Right lung (tissue), 5 donors: Measurements from ENCODE around the gene CCDC12. TPM values are rescaled to one million over a fixed set of nuclear protein-coding genes. Genes with fewer than 3 reads are reported as not detected.

Experiments
- DNase-seq, 2 donors: peaks; one replicate each; pipeline ENCODE4 v3.0.0-alpha.2; 2013
- polyA plus RNA-seq, 5 donors: library from polyadenylated mRNA; unstranded; fragments of 120-200 nt; gene quantifications; one replicate each; pipeline versions ENCODE4 v1.2.1 to v1.2.3, GENCODE V29; 2013; ENCODE audit warnings: inconsistent platforms in 1 of 5, low replicate concordance in 1 of 5; ENCODE audit not compliant: insufficient read length in 5 of 5, insufficient read depth in 1 of 5

CCDC12 gene
- polyA plus RNA-seq, 5 donors, result 42.1 to 58.1 (median 50.8) TPM

- no peak for DNase-seq
These were observed 21.7 kb upstream of the CCDC12 start for GRCh38 chr3:46998121-46998851.

DNA sequence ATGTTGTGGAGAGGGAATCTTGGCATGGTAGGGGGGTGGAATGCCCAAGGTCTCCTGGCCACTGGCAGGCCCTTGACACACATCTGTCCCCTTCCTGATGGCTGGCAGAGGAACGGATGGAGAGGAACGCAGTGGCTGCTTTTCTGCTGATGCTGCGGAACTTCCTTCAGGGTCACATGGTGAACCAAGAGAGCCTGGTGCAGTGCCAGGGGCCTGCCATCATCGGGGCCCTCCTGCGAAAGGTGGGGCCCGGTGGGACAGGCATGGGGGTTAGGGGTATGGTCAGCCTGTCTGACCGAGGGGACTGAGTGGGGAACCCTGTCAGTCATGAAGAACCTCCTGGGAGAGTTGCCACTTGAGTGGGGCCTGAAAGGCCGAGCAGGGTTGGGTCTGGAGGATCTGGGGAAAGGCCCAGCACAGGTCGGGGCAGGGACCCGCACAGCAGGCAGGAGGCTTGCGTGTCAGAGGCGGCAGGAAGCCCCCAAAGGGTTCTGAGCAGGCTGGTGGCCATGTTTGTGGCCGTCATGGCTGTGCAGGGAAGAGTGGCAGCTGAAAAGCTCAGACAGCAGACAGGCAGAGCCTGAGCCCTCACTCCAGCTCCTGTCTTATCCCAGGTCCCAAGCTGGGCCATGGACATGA, 21.0 kb upstream of the CCDC12 start:
- no peak for DNase-seq

- DNase-seq, result no peak
These were observed 20.3 kb upstream of the CCDC12 start for GRCh38 chr3:46996689-46997452.

GRCh38 chr3:46995901-46996562, 19.5 kb upstream of the CCDC12 start:
- DNase-seq, result no peak

GRCh38 chr3:46994801-46995731, 18.5 kb upstream of the CCDC12 start:
- no peak for DNase-seq

GRCh38 chr3:46993986-46994385, 17.4 kb upstream of the CCDC12 start:
- no peak for DNase-seq

GRCh38 chr3:46993292-46993691, 16.7 kb upstream of the CCDC12 start:
- DNase-seq, result no peak

DNA sequence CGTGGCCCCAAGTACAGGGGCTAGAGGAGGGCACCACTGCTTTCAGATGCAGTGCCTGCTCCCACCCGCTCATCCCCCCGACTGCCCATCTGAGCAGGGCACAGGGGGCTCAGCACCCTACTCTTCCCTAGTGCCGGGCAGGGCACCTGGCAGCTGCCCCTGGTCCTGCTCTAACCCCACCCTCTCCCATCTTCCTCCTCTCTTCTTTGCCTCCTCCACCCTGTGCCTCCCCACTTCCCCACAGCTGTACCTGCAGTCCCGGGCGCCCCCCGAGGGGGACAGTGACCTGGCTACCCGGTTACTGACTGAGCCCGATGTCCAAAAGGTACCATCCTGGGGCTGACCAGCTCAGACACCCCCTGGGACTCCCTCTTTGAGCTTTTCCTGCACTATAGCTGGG, 15.7 kb upstream of the CCDC12 start:
- DNase-seq, result no peak

DNA sequence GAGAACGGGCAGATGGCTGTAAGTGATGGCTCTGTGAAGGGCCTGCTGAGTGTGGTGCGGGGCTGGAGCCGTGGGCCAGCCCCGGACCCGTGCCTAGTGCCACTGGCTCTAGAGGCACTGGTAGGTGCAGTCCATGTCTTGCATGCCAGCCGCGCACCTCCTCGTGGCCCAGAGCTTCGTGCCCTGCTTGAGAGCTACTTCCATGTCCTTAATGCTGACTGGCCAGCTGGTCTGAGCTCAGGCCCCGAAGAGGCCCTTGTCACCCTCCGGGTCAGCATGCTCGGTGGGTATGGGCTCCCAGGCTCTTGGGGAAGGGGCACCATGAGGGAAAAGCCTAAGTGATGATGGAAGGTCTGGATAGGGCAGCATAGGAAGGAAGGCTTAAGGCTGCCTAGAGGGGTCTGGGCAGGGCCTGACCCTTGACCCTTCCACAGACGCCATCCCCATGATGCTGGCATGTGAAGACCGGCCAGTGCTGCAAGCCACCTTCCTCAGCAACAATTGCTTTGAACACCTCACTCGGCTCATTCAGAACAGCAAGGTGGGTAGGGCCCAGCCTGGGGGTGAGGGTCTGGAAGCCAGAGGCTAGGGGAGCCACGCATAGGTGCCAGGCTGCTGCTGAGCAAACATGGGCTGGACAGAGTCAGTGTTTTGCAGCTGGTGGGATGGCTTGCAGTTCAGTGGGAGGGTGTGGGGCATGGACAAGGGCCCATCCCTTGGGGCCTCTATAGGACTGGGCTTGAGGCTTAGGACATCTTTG, 15.0 kb upstream of the CCDC12 start:
- DNase-seq, result no peak

GRCh38 chr3:46990573-46991374, 14.2 kb upstream of the CCDC12 start:
- DNase-seq, result no peak

- no peak for DNase-seq
These were observed 12.7 kb upstream of the CCDC12 start for GRCh38 chr3:46989146-46989810.

- DNase-seq, result no peak
These were observed 12.1 kb upstream of the CCDC12 start for GRCh38 chr3:46988616-46989015.

- no peak for DNase-seq
These were observed 11.3 kb upstream of the CCDC12 start for GRCh38 chr3:46987743-46988401.

- DNase-seq, result no peak
These were observed 10.8 kb upstream of the CCDC12 start for GRCh38 chr3:46987319-46987742.

- no peak for DNase-seq
These were observed 10.3 kb upstream of the CCDC12 start for GRCh38 chr3:46986782-46987310.

GRCh38 chr3:46986055-46986730, 9.6 kb upstream of the CCDC12 start:
- DNase-seq, result no peak

DNA sequence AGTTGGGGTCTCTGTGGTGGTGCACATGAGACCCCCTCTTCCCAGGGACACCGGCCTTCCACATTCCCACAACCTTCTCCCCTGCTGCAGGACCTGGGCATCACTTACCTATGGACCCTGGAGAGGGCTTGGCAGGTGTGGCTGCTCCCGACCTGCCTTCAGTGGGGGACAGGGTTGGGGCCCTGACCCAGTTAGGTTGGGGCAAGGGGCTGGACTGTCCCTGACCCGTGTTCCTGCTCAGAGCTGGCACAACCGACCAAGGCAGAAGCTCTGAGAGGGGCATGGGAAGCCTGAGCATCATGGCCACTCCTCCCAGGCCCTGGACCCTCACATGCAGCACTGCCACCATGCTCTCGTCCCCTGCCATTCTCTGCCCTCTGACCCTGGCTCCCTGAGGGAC, 9.0 kb upstream of the CCDC12 start:
- no peak for DNase-seq
